GM21423 (cell line): ENCODE measurements around the gene NME2.

ENCODE experiments used
- ATAC-seq: cut with Tn5 transposase; IDR thresholded peaks from one replicate; pipeline ENCODE4 v1.9.1; 2021; ENCODE audit warnings: mild to moderate bottlenecking, moderate library complexity; ENCODE audit not compliant: unreplicated experiment

The NME2 gene

GRCh38 chr17:51200295-51200694 lies 34.1 kb downstream of the NME2 start:
- no peak for ATAC-seq

- ATAC-seq: no peak
Measured at GRCh38 chr17:51200846-51201245, 34.6 kb downstream of the NME2 start.

- no peak for ATAC-seq
Measured at GRCh38 chr17:51203838-51204237, 37.6 kb downstream of the NME2 start.

GRCh38 chr17:51214920-51215319 lies 48.7 kb downstream of the NME2 start:
- no peak for ATAC-seq

GRCh38 chr17:51217946-51218345 lies 51.7 kb downstream of the NME2 start:
- ATAC-seq: no peak

- ATAC-seq: no peak
Measured at GRCh38 chr17:51221322-51221721, 55.1 kb downstream of the NME2 start.
